H1 (cell line): Measurements from ENCODE around the gene BAIAP2L2. TPM values are rescaled to one million over a fixed set of nuclear protein-coding genes. Genes with fewer than 3 reads are reported as not detected.

Source experiments
- CTCF ChIA-PET: fragments of 300-600 bp; sonication (Branson Sonifier 250); formaldehyde crosslinking; loops from one replicate; lab custom pipeline; 2021; ENCODE audit not compliant: partially characterized antibody; lab: Charles Lee
- POLR2A ChIA-PET: fragments of 300-600 bp; sonication (Branson Sonifier 250); formaldehyde crosslinking; loops from one replicate; lab custom pipeline; 2021; ENCODE audit warnings: inconsistent platforms; ENCODE audit not compliant: partially characterized antibody; lab: Charles Lee
- DNase-seq, 2 experiments: peaks; one replicate each; pipeline versions ENCODE4 v3.0.0 to v3.0.0-alpha.2; 2010 to 2022; ENCODE audit warnings: low spot score in 2 of 2, low read depth in 1 of 2, mixed read lengths in 1 of 2
- FAIRE-seq: peaks from 2 replicates; lab custom pipeline; 2011; peaks lifted over from hg19 to GRCh38; lab: Jason Lieb, UNC
- H2AFZ ChIP-seq: 2 replicates; pipeline ENCODE4 v1.8.1; 2012; ENCODE audit warnings: low read length, inconsistent platforms
- H2AK5ac ChIP-seq: 2 replicates; pipeline ENCODE4 v1.6.1; 2013; ENCODE audit warnings: low read depth, low read length
- H2BK120ac ChIP-seq: replicated peaks from 2 replicates; pipeline ENCODE3; 2013; ENCODE audit warnings: low read depth, low read length, inconsistent platforms
- H2BK12ac ChIP-seq: 2 replicates; pipeline ENCODE4 v1.6.1; 2013; ENCODE audit warnings: low read depth, low read length
- H2BK15ac ChIP-seq: 2 replicates; pipeline ENCODE4 v1.6.1; 2013; ENCODE audit warnings: low read length
- H2BK20ac ChIP-seq: 2 replicates; pipeline ENCODE4 v1.6.1; 2013; ENCODE audit warnings: low read length
- H2BK5ac ChIP-seq: 2 replicates; pipeline ENCODE4 v1.6.1; 2013; ENCODE audit warnings: low read depth, low read length
- H3K14ac ChIP-seq: 2 replicates; pipeline ENCODE4 v1.6.1; 2013; ENCODE audit warnings: inconsistent platforms; ENCODE audit not compliant: insufficient read length
- H3K18ac ChIP-seq: 2 replicates; pipeline ENCODE4 v1.6.1; 2013; ENCODE audit warnings: low read length; ENCODE audit errors: extremely low read depth
- H3K23ac ChIP-seq: 2 replicates; pipeline ENCODE4 v1.6.1; 2013; ENCODE audit warnings: inconsistent platforms; ENCODE audit not compliant: insufficient read length
- H3K23me2 ChIP-seq: 2 replicates; pipeline ENCODE4 v1.6.1; 2013; ENCODE audit warnings: low read depth, low read length
- H3K27ac ChIP-seq: 2 replicates; pipeline ENCODE4 v1.6.1; 2011; ENCODE audit warnings: low read depth, low read length, inconsistent platforms
- H3K27me3 ChIP-seq, 4 experiments: replicated peaks in 1 of 4; 1 replicate in 1 of 4; 2 replicates in 3 of 4; pipeline versions ENCODE4 v1.6.1 to v1.8.1; 2011 to 2013; ENCODE audit warnings: low read length in 3 of 4, mild to moderate bottlenecking in 3 of 4, inconsistent platforms in 2 of 4, mixed read lengths in 2 of 4, moderate library complexity in 1 of 4; ENCODE audit not compliant: control insufficient read depth in 3 of 4, insufficient read depth in 3 of 4; ENCODE audit errors: extremely low read depth in 1 of 4
- H3K36me3 ChIP-seq, 4 experiments: 2 replicates each; pipeline versions ENCODE4 v1.6.1 to v1.8.1; 2011 to 2013; ENCODE audit warnings: mild to moderate bottlenecking in 4 of 4, low read length in 3 of 4, moderate library complexity in 2 of 4, control low read depth in 1 of 4, inconsistent platforms in 1 of 4; ENCODE audit not compliant: insufficient read depth in 4 of 4, control insufficient read depth in 2 of 4
- H3K4ac ChIP-seq: replicated peaks from 2 replicates; pipeline ENCODE3; 2013; ENCODE audit warnings: low read length, low read depth, mixed read lengths, inconsistent platforms; ENCODE audit not compliant: insufficient read length
- H3K4me1 ChIP-seq, 4 experiments: replicated peaks in 1 of 4; 1 replicate in 1 of 4; 2 replicates in 3 of 4; pipeline versions ENCODE4 v1.6.1 to v1.8.1; 2011 to 2013; ENCODE audit warnings: low read length in 3 of 4, inconsistent platforms in 2 of 4, mixed read lengths in 1 of 4; ENCODE audit not compliant: insufficient read depth in 4 of 4, control insufficient read depth in 3 of 4
- H3K4me2 ChIP-seq, 2 experiments: 2 replicates each; pipeline versions ENCODE4 v1.6.1 to v1.8.1; 2011 to 2013; ENCODE audit warnings: low read depth in 2 of 2, low read length in 2 of 2, control low read depth in 1 of 2, inconsistent platforms in 1 of 2, mild to moderate bottlenecking in 1 of 2; ENCODE audit not compliant: insufficient read depth in 1 of 2
- H3K4me3 ChIP-seq, 4 experiments: fragments of 200-600, 300-600 bp in 1 of 4; sonication (generic), shearing (Covaris generic), sonication (Bioruptor Twin) in 1 of 4; 2 replicates each; pipeline versions ENCODE4 v1.5.1 to v1.8.1; 2011 to 2016; ENCODE audit warnings: low read length in 4 of 4, low read depth in 3 of 4, control low read depth in 2 of 4, inconsistent platforms in 2 of 4, mild to moderate bottlenecking in 2 of 4, mixed read lengths in 1 of 4, moderate library complexity in 1 of 4; ENCODE audit not compliant: insufficient read depth in 2 of 4; ENCODE audit errors: extremely low read depth in 1 of 4
- H3K56ac ChIP-seq: replicated peaks from 2 replicates; pipeline ENCODE3; 2013; ENCODE audit warnings: low read depth, mild to moderate bottlenecking, mixed read lengths, low read length, inconsistent platforms; ENCODE audit not compliant: insufficient read length
- H3K79me1 ChIP-seq: 2 replicates; pipeline ENCODE4 v1.6.1; 2013; ENCODE audit warnings: low read depth, low read length, control low read depth
- H3K79me2 ChIP-seq, 2 experiments: 2 replicates each; pipeline versions ENCODE4 v1.6.1 to v1.8.1; 2012 to 2013; ENCODE audit warnings: low read length in 2 of 2, mild to moderate bottlenecking in 2 of 2, inconsistent platforms in 1 of 2; ENCODE audit not compliant: insufficient read depth in 2 of 2, control insufficient read depth in 1 of 2
- H3K9ac ChIP-seq, 4 experiments: replicated peaks in 1 of 4; 1 replicate in 1 of 4; 2 replicates in 3 of 4; pipeline versions ENCODE4 v1.6.1 to v1.8.1; 2011 to 2013; ENCODE audit warnings: low read depth in 3 of 4, low read length in 3 of 4, control low read depth in 2 of 4, mild to moderate bottlenecking in 2 of 4, moderate library complexity in 2 of 4, inconsistent platforms in 1 of 4; ENCODE audit errors: extremely low read depth in 1 of 4
- H3K9me3 ChIP-seq, 2 experiments: 2 replicates each; pipeline versions ENCODE4 v1.6.1 to v1.8.1; 2012 to 2013; ENCODE audit warnings: mild to moderate bottlenecking in 2 of 2, moderate library complexity in 2 of 2, control low read depth in 1 of 2, inconsistent platforms in 1 of 2, low read depth in 1 of 2, low read length in 1 of 2, mixed read lengths in 1 of 2; ENCODE audit not compliant: insufficient read depth in 2 of 2
- H4K20me1 ChIP-seq, 2 experiments: replicated peaks in 1 of 2; 2 replicates each; pipeline versions ENCODE3 to v1.8.1; 2011 to 2013; ENCODE audit warnings: inconsistent platforms in 2 of 2, low read length in 2 of 2, mild to moderate bottlenecking in 1 of 2; ENCODE audit not compliant: insufficient read depth in 2 of 2, control insufficient read depth in 1 of 2
- H4K5ac ChIP-seq: 2 replicates; pipeline ENCODE4 v1.6.1; 2013; ENCODE audit warnings: low read length, low read depth, mixed read lengths, inconsistent platforms; ENCODE audit not compliant: insufficient read length
- H4K8ac ChIP-seq: 2 replicates; pipeline ENCODE4 v1.8.0; 2013; ENCODE audit warnings: mild to moderate bottlenecking, moderate library complexity, low read length, inconsistent platforms; ENCODE audit not compliant: insufficient read depth; ENCODE audit errors: extremely low read depth
- H4K91ac ChIP-seq: replicated peaks from 2 replicates; pipeline ENCODE3; 2013; ENCODE audit warnings: low read length, mixed read lengths, inconsistent platforms; ENCODE audit not compliant: insufficient read length
- ASH2L ChIP-seq: fragments of 200-600, 300-600 bp; sonication (generic); IDR thresholded peaks from one replicate; pipeline ENCODE4 v1.7.1; 2017; ENCODE audit warnings: low read length
- BRCA1 ChIP-seq: IDR thresholded peaks from 2 replicates; pipeline ENCODE4 v1.6.1; 2012; ENCODE audit warnings: low read depth, low read length, improper control_type of control experiment
- GTF2F1 ChIP-seq: IDR thresholded peaks from 2 replicates; pipeline ENCODE4 v1.6.1; 2012; ENCODE audit warnings: low read depth, low read length, improper control_type of control experiment, borderline replicate concordance
- JUND ChIP-seq: IDR thresholded peaks from 2 replicates; pipeline ENCODE4 v1.6.1; 2011; ENCODE audit warnings: mild to moderate bottlenecking, improper control_type of control experiment, low read length
- POU5F1 ChIP-seq: IDR thresholded peaks from 2 replicates; pipeline ENCODE4 v1.6.1; 2011; ENCODE audit warnings: low read depth, mild to moderate bottlenecking, low read length, moderate library complexity
- WGBS, 2 experiments: shearing (Covaris generic) in 1 of 2; methylation state at CpG; one replicate each; pipeline versions ENCODE4 v1.1.6 to v1.1.7; 2013 to 2015; ENCODE audit warnings: low lambda C conversion rate in 2 of 2, mixed read lengths in 2 of 2, inconsistent platforms in 1 of 2, low coverage in 1 of 2, missing lambda C conversion rate in 1 of 2; ENCODE audit not compliant: insufficient replicate concordance in 2 of 2, insufficient coverage in 1 of 2, insufficient read length in 1 of 2; ENCODE audit errors: extremely low coverage in 1 of 2, missing lambda C conversion rate in 1 of 2; 5-methylcytosine and 5-hydroxymethylcytosine counted together
- polyA plus RNA-seq, 7 experiments: library from polyadenylated mRNA; depleted of rRNA in 3 of 7; stranded (reverse) in 5 of 7; unstranded in 2 of 7; fragments of >200 nt in 5 of 7; fragments of 200-250 nt in 2 of 7; gene quantifications; 1 replicate in 5 of 7; 2 replicates in 1 of 7; 4 replicates in 1 of 7; pipeline versions ENCODE4 v1.2.1 to v1.2.3, GENCODE V29; 2011 to 2013; ENCODE audit warnings: missing spikeins in 2 of 7, mixed read lengths in 2 of 7
- total RNA-seq: library from RNA; stranded (reverse); fragmentation: NEBNext Ultra II Directional; extraction: Animal tissue kit (Norgen Biotek cat#: 25700); gene quantifications from 2 replicates; pipeline ENCODE4 v1.2.1, GENCODE V29; 2021
- TF ChIP-seq, protein P1 (sequence below): IDR thresholded peaks from 2 replicates; pipeline ENCODE4 v1.6.1; 2012; ENCODE audit warnings: inconsistent platforms

The BAIAP2L2 gene
- total and polyA plus RNA-seq, 2 of the 8 experiments (the other 6 are each of a cell fraction or from before 2014, with no cell fraction given), result 5.4 to 10.0 TPM

DNA sequence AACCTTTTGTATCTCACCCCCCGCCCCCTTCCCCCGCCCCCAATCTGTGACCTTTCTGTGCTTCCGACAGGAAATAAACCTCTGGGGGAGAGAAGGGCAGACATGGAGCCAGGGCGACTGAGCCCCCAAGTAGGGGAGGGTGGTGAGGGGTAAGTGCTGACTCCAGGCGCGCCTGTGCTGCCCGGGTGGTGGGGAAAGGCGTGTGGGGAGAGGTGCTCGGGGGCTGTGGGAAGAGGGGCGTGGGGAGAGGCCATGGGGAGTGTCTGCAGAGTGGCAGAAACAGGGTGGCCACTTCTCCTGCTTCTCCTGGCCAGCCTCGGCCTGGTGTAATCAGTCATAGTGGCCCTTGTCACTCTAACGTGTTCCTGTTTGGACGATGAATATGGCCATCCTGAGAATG is 34.5 kb downstream of the BAIAP2L2 start:
- H4K20me1 ChIP-seq, result peaks cover 0 to 5% of the 10 kb centered on the region in 2 experiments
- H3K9me3 ChIP-seq, result no peaks in the 10 kb centered on the region
- DNase-seq, result no peak
- no peak overlapping the region for H4K91ac ChIP-seq
- no peaks in the 10 kb centered on the region for H3K79me2 ChIP-seq
- H3K27me3 ChIP-seq, result peaks cover 3 to 15% (median 13%) of the 10 kb centered on the region in 4 experiments
- 86% methylated on average over 12 of the region's 13 CpGs; no CpG with 5 or more reads in 1 of the 2 experiments for WGBS, 2 experiments
- no peak overlapping the region for H2BK20ac ChIP-seq
- H3K4me2 ChIP-seq, result no peak overlapping the region
- no peak overlapping the region for H2BK120ac ChIP-seq
- ChIA-PET POLR2A (interaction anchor here (0.6 to 1.8 kb wide), 2 partner anchors 21 to 414 kb away, joined by 3 to 6 read pairs; no protein-coding TSS in a partner anchor), CTCF (interaction anchor here (0.8 to 12.5 kb wide), 5 partner anchors 9 to 66 kb away, joined by 3 to 264 read pairs (median 15); partner anchors contain the start of gene PICK1)
- H3K23me2 ChIP-seq, result peaks cover 1% of the 10 kb centered on the region
- no peak overlapping the region for H2AK5ac ChIP-seq
- H3K79me1 ChIP-seq, result no peaks in the 10 kb centered on the region
- H2BK15ac ChIP-seq, result no peak overlapping the region
- FAIRE-seq, result no peak
- TF ChIP-seq, protein P1, sequence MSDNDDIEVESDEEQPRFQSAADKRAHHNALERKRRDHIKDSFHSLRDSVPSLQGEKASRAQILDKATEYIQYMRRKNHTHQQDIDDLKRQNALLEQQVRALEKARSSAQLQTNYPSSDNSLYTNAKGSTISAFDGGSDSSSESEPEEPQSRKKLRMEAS, result no peak
- no peak for TF ChIP-seq ASH2L
- TF ChIP-seq POU5F1, result no peak
- TF ChIP-seq BRCA1, result no peak
- no peak for TF ChIP-seq JUND
- no peak for TF ChIP-seq GTF2F1
- no peak overlapping the region for H3K14ac ChIP-seq
- H2BK12ac ChIP-seq, result no peak overlapping the region
- peaks cover 3 to 13% (median 3%) of the 10 kb centered on the region in 4 experiments; a peak in 5 of 8 replicates for H3K36me3 ChIP-seq
- H3K9ac ChIP-seq, result no peak overlapping the region
- no peak overlapping the region for H4K5ac ChIP-seq
- H2AFZ ChIP-seq, result no peak overlapping the region
- H3K4ac ChIP-seq, result no peak overlapping the region
- no peak overlapping the region for H3K18ac ChIP-seq
- H3K27ac ChIP-seq, result no peak overlapping the region
- H3K4me3 ChIP-seq, result no peak overlapping the region
- H2BK5ac ChIP-seq, result no peak overlapping the region
- H4K8ac ChIP-seq, result no peak overlapping the region
- peaks cover 0 to 4% (median 1%) of the 10 kb centered on the region in 4 experiments; a peak in 2 of 7 replicates for H3K4me1 ChIP-seq
- no peak overlapping the region for H3K23ac ChIP-seq
- H3K56ac ChIP-seq, result no peak overlapping the region
